ENCODE results near the gene CRK.

- TF ChIP-seq CTCF (IDR thresholded peaks at IDR 0.05), result no peak
- no peak for TF ChIP-seq EP300 (IDR thresholded peaks at IDR 0.05)
- no peak for TF ChIP-seq POLR2A (IDR thresholded peaks at IDR 0.05)
- TF ChIP-seq POLR2AphosphoS5 (IDR thresholded peaks at IDR 0.05), result no peak
Observed at GRCh38 chr17:1373707-1374237, 82.3 kb downstream of the CRK start.

Measured in stomach (tissue), 4 donors.